Measurements from ENCODE around the gene ALKAL2. TPM values are rescaled to one million over a fixed set of nuclear protein-coding genes. Genes with fewer than 3 reads are reported as not detected.

The ALKAL2 gene, protein sequence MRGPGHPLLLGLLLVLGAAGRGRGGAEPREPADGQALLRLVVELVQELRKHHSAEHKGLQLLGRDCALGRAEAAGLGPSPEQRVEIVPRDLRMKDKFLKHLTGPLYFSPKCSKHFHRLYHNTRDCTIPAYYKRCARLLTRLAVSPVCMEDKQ
- 0.25 TPM in 1 of 2 replicates, not detected in the other for total RNA-seq

DNA sequence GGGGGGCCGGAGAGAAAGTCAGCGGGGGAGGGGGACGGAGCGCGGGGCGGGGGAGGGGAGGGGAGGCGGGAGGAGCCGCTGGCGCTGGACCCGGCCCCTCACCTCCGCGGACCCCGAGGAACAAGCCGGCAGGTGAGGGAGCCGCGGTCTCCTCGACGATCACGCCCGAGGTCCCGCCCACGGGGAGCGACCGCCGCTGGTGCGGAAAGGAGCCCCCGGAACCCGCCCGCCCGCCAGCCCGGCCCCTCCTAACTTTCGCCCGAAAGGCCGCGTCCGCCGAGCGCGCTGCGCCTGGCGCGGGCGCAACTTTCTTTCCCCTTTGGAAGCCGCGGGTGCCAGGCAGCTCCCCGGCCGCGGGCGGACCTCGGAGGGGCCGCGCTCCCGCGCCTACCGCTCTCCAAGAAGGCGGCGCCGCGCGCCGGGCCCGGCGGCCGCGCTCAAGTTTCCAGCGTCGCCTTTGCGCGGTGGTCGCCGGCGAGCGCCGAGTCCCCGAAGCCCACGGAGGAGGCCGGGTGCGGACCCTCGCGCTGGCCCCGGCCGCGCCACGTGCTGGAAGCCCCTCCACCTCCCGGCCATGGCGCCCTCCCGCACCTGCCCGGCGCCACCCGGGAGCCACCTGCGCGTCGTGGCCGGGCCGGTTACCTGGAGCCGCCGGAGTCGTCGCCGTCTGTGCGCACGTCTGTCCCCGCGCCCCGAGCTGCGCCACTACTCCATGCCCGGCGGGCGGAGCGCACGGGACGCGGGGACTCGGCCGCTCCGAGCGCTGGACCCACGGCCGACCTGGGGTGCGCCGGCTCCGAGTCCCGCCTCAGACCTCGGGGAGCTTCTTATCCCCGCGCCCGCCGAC, at the start of gene ALKAL2:
ALKAL2 (minus strand) TSS at position 181 of the 847 bp plus-strand sequence. CDS start 256 bp downstream, outside the sequence.

DNA sequence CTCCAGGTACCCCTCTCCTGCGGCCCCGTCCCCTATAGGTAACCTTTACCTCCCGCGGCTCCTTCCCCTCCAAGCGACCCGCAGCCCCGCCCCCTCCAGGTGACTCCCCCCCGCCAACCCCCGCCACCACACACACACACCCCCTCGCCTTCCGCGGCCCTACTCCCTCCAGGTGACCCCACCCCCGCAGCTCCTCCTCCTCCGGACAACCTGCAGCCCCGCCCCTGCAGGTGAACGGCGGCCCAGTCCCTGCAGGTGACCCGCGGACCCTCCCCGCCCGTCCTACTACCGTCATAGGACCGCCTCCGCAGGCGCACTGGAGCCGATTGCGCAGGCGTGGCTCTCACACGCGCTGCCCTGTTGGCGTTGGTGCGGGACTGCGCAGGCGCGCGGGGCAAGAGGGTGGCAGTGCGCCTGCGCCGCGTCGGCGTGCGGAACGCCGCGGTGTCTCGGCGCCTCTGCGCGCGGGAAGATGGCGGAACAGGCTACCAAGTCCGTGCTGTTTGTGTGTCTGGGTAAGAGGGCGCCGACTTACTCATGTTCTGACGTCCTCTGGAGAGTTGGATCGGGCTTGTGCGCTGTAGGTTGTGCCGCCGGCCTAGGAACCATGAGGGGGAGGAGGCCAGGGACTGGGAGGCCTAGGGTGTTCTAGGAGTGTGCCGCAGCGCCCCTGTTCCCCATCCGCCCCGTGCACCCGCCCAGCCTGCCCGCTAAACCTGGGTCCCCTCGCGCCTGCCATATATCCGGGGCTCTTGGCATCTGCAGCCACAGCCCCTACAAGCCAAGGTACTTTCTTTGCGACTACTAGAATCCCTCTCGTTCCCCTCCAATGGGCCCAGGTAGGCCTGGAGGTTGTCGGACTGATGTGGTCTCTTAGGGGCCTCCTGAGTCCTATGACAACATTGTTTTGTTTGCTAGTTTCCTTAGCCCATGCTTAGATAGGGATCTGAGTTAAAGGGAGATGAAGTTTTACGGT, 23.1 kb downstream of the ALKAL2 start, which contains the start of gene ACP1:
ACP1 (plus strand) TSS at position 455 of the 976 bp plus-strand sequence; CDS start at position 473, 18 bp downstream.

DNA sequence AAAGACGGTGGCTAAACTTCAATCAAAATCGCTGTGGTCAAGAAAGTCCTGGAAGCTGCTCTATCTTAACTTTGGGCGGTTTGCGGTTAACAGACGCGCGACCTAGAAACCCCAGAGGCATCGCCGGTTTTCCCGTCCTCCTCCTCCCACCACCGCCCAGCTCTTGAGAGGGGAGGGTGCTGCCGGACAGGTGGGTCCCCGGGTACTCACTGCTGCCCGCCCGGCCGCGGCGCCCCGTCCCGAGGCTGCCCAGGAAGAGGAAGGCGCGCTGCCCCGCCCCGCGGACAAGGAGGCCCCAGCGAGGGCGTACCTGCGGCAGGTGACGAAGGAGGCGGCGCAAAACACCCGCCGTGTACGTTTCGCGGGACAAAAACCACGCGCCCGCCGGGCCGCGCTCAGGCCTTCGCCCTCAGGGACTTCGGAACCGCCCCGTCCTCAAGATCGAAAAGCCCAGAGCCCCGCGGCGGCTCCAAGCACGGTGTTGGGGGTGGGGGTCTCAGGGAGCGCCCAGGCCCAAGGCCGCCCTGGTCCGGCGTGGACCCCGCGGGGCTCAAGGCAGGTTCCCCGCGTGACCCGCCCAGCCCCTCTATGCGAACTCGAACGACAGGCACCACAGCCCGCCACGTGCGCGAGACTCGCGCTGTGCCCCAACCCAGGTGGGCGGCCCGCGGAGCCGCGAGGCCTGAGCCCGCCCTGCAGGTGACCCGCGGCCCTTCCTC, 24.0 kb downstream of the ALKAL2 start, which contains the start of gene SH3YL1:
SH3YL1 (minus strand) TSS at position 259 of the 719 bp plus-strand sequence; CDS start at position 211, 48 bp downstream.

Other genes with a start within 250 kb of the ALKAL2 start
- gene FAM110C, start 241.6 kb downstream of the ALKAL2 start, total RNA-seq = 0.33 and 2.9 TPM in 2 replicates
- gene SH3YL1, start 24.1 kb downstream of the ALKAL2 start, total RNA-seq = 4.2 and 20.3 TPM in 2 replicates
- 62.4 and 66.2 TPM in 2 replicates for gene ACP1, start 23.1 kb downstream of the ALKAL2 start, total RNA-seq